HG02798 (cell line): ENCODE measurements around the gene ZFHX2.
"Not testable (repeated sequence)": the region's sequence is repeated elsewhere in the genome, so short reads cannot be mapped to it uniquely, and the experiment has no call there.

ENCODE experiments used
- ATAC-seq: cut with Tn5 transposase; IDR thresholded peaks from one replicate; pipeline ENCODE4 v1.9.1; 2021; ENCODE audit warnings: mild to moderate bottlenecking; ENCODE audit not compliant: unreplicated experiment, poor library complexity

The ZFHX2 gene

DNA sequence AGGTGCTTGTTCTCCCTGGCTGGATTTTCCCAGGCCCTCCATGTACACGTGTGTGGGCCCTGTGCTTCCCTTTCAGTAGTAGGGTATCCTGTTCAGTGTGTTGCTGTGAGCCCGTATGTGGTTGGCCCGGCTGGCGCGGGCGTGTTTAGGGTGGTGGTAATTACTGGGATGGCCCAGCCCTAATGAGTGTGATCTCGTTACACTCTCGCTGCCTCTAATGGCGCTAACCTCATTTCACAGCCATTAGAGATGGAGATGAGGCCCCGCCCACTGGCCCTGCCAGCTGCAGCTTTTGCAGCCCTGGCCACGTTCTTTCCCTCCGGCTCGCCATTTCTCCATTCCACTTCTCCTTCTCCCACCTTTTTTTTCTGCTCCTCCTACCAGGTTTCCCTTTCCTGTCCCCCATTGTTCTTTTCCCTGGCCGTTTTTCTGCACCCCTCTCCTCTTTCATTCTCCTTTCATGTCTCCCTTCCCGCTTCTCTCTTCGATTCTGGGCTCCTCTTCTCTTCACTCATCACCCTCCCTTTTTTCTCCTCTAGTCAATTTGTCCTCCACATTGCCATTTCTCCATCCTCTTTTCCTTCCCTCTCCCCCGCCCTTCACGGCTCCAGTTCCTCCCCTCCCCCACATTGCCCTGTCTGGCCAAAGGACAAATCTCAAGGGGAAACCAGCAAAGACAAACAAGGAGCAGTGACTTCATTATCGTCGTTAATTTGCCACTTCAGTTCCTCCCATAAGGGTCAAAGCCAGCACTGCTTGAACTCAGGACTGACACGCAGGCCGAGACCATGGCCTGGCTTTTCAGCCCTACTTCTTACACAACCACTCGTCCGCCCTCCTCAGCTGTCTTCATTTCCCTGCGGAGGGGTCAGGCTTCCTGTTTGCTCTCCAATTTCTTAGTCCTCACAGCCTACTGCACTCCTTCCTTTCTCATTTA, 6.8 kb downstream of the ZFHX2 start:
- no peak for ATAC-seq

- ATAC-seq = no peak
Measured at GRCh38 chr14:23543403-23543802, 8.2 kb downstream of the ZFHX2 start.

DNA sequence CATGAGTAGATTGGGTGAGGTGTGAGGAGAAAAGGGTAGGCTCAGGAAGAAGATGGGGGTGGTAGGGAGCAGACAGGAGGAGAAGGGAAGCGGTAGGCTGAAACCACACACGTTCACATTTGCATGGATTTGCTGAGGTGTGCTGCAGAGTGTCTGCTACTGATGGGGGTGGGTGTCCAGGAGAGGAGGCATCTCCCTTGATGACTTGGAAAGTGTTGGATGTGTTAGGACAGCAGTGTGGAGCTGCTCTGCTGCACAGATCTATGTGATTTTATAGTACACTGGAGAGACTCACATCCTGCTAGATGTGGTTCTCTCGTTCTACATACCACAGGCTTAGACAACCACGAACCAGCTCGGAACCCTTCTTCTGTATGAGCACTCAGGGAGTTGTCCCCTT, 9.3 kb downstream of the ZFHX2 start:
- ATAC-seq = no peak

DNA sequence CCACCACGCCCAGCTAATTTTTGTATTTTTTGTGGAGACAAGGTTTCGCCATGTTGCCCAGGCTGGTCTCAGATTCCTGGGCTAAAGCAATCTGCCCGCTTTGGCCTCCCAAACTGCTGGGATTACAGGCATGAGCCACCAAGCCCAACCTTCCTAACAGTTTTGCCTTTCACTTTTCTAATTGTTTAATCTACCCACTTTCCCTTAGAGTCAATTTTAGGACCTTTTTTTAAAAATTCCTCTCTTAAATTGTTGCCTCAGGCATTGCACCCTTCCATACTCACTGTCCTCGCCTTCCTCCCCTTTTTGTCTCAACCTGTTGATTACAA, 11.5 kb downstream of the ZFHX2 start:
- no peak for ATAC-seq

GRCh38 chr14:23539248-23540140, 12.1 kb downstream of the ZFHX2 start:
- ATAC-seq = peak; percentile 63

- no peak for ATAC-seq
Measured at GRCh38 chr14:23538785-23539184, 12.8 kb downstream of the ZFHX2 start.

DNA sequence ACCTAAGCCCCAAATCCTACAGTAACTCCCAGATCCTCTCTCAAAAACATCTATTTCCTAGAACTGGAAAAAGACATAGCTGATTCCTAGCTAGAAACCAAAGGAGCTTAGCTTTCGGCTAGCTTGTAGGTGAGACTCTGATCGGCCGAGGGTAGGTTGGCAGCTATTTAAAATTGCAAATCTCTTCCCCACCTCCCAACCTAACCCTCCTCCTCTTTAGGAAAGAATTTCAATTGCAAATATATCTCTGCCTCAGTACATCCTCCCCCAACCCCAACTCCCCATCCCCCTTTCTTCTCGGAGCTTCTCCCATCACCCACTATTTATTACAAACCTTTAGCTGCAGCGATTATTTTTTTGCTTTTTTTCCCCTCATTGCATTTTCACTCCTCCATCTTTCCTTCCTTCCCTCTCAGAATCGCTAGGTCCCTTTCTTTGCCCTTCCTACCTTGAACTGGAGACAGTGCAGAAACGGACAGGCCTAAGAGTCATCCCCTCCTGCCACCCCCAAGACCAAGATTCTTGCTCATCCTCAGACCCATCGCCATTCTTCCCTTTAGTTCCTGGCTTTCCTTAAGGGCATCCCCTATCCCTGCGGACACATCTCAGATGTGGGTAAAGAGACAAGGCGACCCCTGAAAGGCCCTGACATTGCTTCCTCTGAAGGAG, 13.4 kb downstream of the ZFHX2 start:
- ATAC-seq = no peak

DNA sequence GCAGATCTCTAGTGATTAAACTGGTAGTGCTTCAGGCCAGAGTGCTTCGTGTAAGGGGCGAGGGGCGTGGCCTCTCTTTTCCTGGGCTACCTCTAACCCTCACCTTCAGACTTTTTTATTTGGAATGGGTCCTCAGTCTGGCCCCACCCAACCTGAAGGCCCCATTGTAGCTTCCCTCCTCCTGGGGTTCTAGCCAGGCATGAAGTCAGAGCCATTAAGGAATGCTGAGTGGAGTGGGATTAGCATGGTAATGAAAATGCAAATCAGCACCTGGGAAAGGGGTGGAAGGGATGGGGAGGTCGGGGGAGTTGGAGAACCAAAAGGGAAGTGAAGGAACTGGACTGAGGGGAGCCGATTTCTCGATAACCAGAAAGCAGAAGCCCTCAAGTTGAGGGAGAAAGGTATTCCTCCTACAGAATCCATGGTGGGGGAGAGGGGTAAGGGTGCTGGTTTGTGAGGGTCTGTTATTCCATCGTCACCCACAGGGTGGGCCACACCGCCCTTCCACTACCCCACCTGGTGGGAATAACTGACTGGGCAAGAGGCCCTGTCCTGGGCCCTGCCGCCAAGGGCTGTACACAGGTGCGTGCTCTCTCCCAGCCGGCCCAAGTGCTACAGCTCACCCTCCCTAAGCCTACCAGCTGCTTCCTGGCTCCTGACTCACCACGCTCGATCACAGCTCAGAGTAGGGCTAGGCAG, 14.1 kb downstream of the ZFHX2 start:
- no peak for ATAC-seq

DNA sequence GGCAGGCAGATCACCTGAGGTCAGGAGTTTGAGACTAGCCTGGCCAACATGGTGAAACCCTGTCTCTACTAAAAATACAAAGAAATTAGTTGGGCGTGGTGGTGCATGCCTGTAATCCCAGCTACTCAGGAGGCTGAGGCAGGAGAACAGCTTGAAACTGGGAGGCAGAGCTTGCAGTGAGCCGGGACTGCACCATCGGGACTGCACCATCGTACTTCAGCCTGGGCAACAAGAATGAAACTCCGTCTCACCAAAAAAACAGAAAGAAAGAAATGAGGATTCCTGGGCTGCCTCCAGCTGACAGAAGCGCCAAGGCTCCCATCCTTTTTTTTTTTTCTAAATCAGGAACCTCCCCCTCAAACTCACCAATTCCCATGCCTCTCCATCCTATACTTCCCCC, 14.7 kb downstream of the ZFHX2 start:
- ATAC-seq = not testable (repeated sequence)

- ATAC-seq = no peak
Measured at GRCh38 chr14:23536494-23536893, 15.1 kb downstream of the ZFHX2 start.

DNA sequence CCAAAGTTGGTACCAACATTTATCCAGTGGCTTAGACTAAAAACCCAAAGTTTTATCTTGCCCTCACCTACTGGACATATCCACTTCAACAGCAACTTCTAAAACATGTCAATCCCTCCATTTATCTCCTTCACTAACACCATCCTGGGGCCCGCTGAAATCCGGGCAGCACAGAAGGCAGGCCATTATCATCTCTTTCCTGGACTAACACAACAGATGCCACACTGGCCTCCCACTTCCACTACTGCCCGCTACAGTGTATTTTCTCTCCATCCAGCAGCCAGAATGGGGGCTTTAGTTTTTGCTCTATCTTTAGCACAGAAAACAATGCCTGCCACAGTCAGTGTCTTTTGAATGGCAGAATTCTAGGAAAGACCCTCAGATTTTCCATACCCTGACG, 15.6 kb downstream of the ZFHX2 start:
- ATAC-seq = no peak

GRCh38 chr14:23533652-23534435, 17.7 kb downstream of the ZFHX2 start:
- no peak for ATAC-seq

GRCh38 chr14:23532658-23533057, 18.9 kb downstream of the ZFHX2 start:
- no peak for ATAC-seq

DNA sequence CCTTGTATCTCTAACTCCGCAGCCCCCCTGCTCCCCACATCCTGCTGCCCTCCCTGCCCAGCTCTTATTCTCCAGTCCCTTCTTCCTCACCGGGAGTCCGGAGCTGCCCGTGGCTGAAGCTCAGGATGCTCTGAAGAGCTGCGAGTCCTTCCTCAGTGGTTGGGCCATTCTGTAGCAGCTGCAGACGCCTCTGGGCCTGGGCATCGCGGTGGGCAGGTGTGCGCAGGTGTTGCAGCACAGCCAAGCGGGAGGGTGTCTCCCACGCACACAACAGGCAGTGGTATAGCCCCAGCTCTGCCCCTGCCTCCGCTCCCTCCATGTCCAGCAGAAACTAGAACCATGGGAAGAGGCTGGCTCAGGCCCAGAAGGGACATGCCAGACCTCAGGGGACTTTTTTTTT, 20.2 kb downstream of the ZFHX2 start:
- no peak for ATAC-seq

GRCh38 chr14:23530375-23531055, 21.1 kb downstream of the ZFHX2 start:
- ATAC-seq = no peak

DNA sequence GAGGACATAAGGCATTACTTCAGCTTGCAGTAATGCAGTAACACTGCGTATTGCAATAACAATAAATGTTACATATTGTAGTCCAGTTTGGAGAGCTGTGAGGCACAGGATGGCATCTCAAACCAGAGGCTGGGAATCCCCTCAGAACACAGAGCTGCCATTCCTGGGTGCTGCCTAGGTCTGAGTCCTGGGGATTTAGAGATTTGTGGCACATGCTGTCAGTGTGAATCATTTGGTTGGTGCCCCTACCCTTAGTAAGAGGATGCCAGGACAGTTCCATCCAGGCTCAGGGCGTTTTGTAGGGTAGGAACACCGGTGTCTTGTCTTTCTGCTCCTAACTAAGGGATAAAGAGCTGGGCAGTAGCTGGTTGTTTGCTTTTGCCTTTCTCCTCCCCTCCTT, 22.5 kb downstream of the ZFHX2 start:
- no peak for ATAC-seq

GRCh38 chr14:23528555-23528954, 23.0 kb downstream of the ZFHX2 start:
- ATAC-seq = no peak

- no peak for ATAC-seq
Measured at GRCh38 chr14:23525611-23526010, 26.0 kb downstream of the ZFHX2 start.

- no peak for ATAC-seq
Measured at GRCh38 chr14:23524954-23525353, 26.6 kb downstream of the ZFHX2 start.
